GM18517 (cell line): Measurements from ENCODE around the gene NR5A2.
"Not testable (repeated sequence)": the region's sequence is repeated elsewhere in the genome, so short reads cannot be mapped to it uniquely, and the experiment has no call there.

Source experiments
- ATAC-seq: cut with Tn5 transposase; IDR thresholded peaks from one replicate; pipeline ENCODE4 v1.9.1; 2021; ENCODE audit warnings: mild to moderate bottlenecking, moderate library complexity; ENCODE audit not compliant: unreplicated experiment

The NR5A2 gene

GRCh38 chr1:200157715-200158114, 130.2 kb downstream of the NR5A2 start:
- no peak for ATAC-seq

- ATAC-seq, result no peak
Measured at GRCh38 chr1:200161801-200162200, 134.3 kb downstream of the NR5A2 start.

- no peak for ATAC-seq
Measured at GRCh38 chr1:200162258-200162657, 134.7 kb downstream of the NR5A2 start.

GRCh38 chr1:200162877-200163276, 135.4 kb downstream of the NR5A2 start:
- ATAC-seq, result no peak

GRCh38 chr1:200163911-200164310, 136.4 kb downstream of the NR5A2 start:
- no peak for ATAC-seq

- no peak for ATAC-seq
Measured at GRCh38 chr1:200165493-200166220, 138.1 kb downstream of the NR5A2 start.

- ATAC-seq, result no peak
Measured at GRCh38 chr1:200166411-200166810, 138.9 kb downstream of the NR5A2 start.

GRCh38 chr1:200168926-200169325, 141.4 kb downstream of the NR5A2 start:
- ATAC-seq, result no peak

- ATAC-seq, result no peak
Measured at GRCh38 chr1:200172311-200172710, 144.8 kb downstream of the NR5A2 start.

GRCh38 chr1:200173097-200173618, 145.6 kb downstream of the NR5A2 start:
- no peak for ATAC-seq

- no peak for ATAC-seq
Measured at GRCh38 chr1:200174525-200175295, 147.2 kb downstream of the NR5A2 start.

- no peak for ATAC-seq
Measured at GRCh38 chr1:200176181-200176580, 148.7 kb downstream of the NR5A2 start.

- ATAC-seq, result no peak
Measured at GRCh38 chr1:200176798-200177197, 149.3 kb downstream of the NR5A2 start.

- ATAC-seq, result no peak
Measured at GRCh38 chr1:200178340-200178739, 150.8 kb downstream of the NR5A2 start.

GRCh38 chr1:200179126-200179780, 151.7 kb downstream of the NR5A2 start:
- ATAC-seq, result no peak

- ATAC-seq, result no peak
Measured at GRCh38 chr1:200179781-200180160, 152.3 kb downstream of the NR5A2 start.

GRCh38 chr1:200180821-200181220, 153.3 kb downstream of the NR5A2 start:
- no peak for ATAC-seq

GRCh38 chr1:200181861-200182260, 154.4 kb downstream of the NR5A2 start:
- ATAC-seq, result no peak

GRCh38 chr1:200182701-200183100, 155.2 kb downstream of the NR5A2 start:
- no peak for ATAC-seq

- ATAC-seq, result no peak
Measured at GRCh38 chr1:200183637-200184036, 156.1 kb downstream of the NR5A2 start.

GRCh38 chr1:200184196-200184595, 156.7 kb downstream of the NR5A2 start:
- ATAC-seq, result no peak

GRCh38 chr1:200185191-200185590, 157.7 kb downstream of the NR5A2 start:
- ATAC-seq, result not testable (repeated sequence)
